Esophagus muscularis mucosa (tissue), 4 donors: Measurements from ENCODE around the gene MCM9. TPM values are rescaled to one million over a fixed set of nuclear protein-coding genes. Genes with fewer than 3 reads are reported as not detected.

ENCODE experiments used
- DNase-seq: peaks from one replicate; pipeline ENCODE4 v3.0.0-alpha.2; 2017; ENCODE audit errors: extremely low spot score
- H3K27ac ChIP-seq, 4 donors: fragments of 200-600 bp; sonication (generic); replicated peaks in 1 of 4; 1 replicate in 3 of 4; 2 replicates in 1 of 4; pipeline ENCODE4 v1.5.1; 2016 to 2019; ENCODE audit warnings: mild to moderate bottlenecking in 1 of 4
- H3K27me3 ChIP-seq, 4 donors: fragments of 200-600 bp; sonication (generic); one replicate each; pipeline versions ENCODE4 v1.5.1 to v1.6.0; 2016 to 2019
- H3K36me3 ChIP-seq, 4 donors: fragments of 200-600 bp; sonication (generic); one replicate each; pipeline ENCODE4 v1.5.1; 2016 to 2019
- H3K4me1 ChIP-seq, 4 donors: fragments of 200-600 bp; sonication (generic); one replicate each; pipeline ENCODE4 v1.5.1; 2016 to 2019
- H3K4me3 ChIP-seq, 4 donors: fragments of 200-600 bp; sonication (generic); 1 replicate in 2 of 4; 2 replicates in 2 of 4; pipeline ENCODE4 v1.5.1; 2016 to 2019; ENCODE audit warnings: mild to moderate bottlenecking in 4 of 4, moderate library complexity in 1 of 4
- H3K9me3 ChIP-seq, 4 donors: fragments of 200-600 bp; sonication (generic); 1 replicate in 3 of 4; 2 replicates in 1 of 4; pipeline ENCODE4 v1.5.1; 2016 to 2019
- CTCF ChIP-seq, 3 experiments: fragments of 200-600 bp in 2 of 3; fragments of 450-650 bp in 1 of 3; sonication (generic) in 2 of 3; IDR thresholded peaks; one replicate each; pipeline ENCODE4 v1.5.1; 2017 to 2019; ENCODE audit warnings: antibody characterized with exemption in 3 of 3, mild to moderate bottlenecking in 2 of 3, moderate library complexity in 1 of 3
- EP300 ChIP-seq: sonication (generic); formaldehyde crosslinking; IDR thresholded peaks from one replicate; pipeline ENCODE4 v1.6.1; 2017; ENCODE audit warnings: antibody characterized with exemption
- POLR2A ChIP-seq: fragments of 450-650 bp; IDR thresholded peaks from one replicate; pipeline ENCODE4 v1.6.1; 2017; ENCODE audit warnings: antibody characterized with exemption, moderate library complexity, mild to moderate bottlenecking, low read depth
- POLR2AphosphoS5 ChIP-seq, 2 donors: sonication (generic); formaldehyde crosslinking; IDR thresholded peaks; one replicate each; pipeline ENCODE4 v1.6.1; 2017; ENCODE audit warnings: antibody characterized with exemption in 2 of 2
- WGBS: methylation state at CpG from one replicate; pipeline ENCODE4 v1.1.5; 2018; 5-methylcytosine and 5-hydroxymethylcytosine counted together
- intact Hi-C: fragments of 100-400 bp; cut with DNase I; formaldehyde crosslinking; loops from one replicate; pipeline ENCODE4 v1.15.1; 2023
- total RNA-seq, 4 donors: library from RNA; depleted of rRNA; stranded (reverse); fragments of >200 nt; gene quantifications; one replicate each; pipeline versions ENCODE4 v1.1.0 to v1.2.1, GENCODE V29; 2016

Gene MCM9
- total RNA-seq, 4 donors from 2014 or later = 10.8 to 18.1 (median 11.3) TPM

DNA sequence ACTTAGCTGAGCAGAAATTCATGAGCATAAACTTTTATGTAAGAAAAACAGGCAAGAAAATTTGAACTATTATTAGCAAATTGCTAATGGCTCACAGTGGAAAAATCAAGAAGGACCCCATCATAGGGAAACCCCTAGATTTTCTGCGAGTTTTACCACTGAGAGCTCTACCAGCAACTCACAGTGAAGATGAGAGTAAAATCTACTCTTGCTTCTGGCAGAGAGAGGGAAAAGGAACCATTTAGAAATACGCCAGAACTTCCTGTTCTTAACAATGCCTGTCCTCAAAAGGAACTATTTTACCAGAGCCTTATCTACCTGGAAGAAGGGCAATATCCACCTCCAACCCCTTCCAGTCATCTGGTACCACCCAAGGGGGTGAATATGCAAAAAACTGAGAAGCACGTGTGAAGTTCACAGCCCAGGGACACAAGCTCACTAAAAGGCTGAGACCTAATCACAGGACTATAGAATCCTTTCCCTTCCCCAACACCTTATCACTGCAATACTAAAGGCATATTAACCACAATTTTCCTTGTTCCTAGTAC, 75.4 kb downstream of the MCM9 start:
- intact Hi-C loops = no loop called here
- Histone ChIP-seq H3K9me3 (no peaks in the 10 kb centered on the region), H3K36me3 (peaks cover 0 to 7% (median 1%) of the 10 kb centered on the region in 4 donors), H3K4me1 (peaks cover 4 to 20% (median 7%) of the 10 kb centered on the region in 4 donors), H3K27ac (no peak overlapping the region), H3K27me3 (no peaks in the 10 kb centered on the region), H3K4me3 (no peak overlapping the region)
- WGBS = 63% methylated on average over 3 of the region's 3 CpGs
- no peak for TF ChIP-seq CTCF (IDR thresholded peaks at IDR 0.05)
- DNase-seq = no peak

DNA sequence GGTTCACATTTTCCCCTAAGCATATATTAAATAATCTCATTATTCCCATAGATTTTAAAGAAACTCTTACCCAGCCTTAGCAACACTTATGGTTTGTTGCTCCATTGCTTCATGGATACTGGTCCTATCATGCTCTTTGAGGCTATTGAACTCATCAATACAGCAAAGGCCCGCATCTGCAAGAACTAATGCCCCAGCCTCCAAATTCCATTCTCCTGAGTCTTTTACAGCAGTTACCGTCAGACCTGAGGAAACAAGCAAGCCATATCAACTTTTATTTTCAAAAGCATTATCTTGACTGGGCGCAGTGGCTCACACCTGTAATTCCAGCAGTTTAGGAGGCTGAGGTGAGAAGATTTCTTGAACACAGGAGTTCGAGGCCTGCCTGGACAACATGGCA, 78.7 kb downstream of the MCM9 start:
- Histone ChIP-seq H3K36me3 (peaks cover 0 to 7% (median 0%) of the 10 kb centered on the region in 4 donors), H3K27ac (no peak overlapping the region), H3K4me3 (no peak overlapping the region), H3K27me3 (no peaks in the 10 kb centered on the region), H3K9me3 (no peaks in the 10 kb centered on the region), H3K4me1 (peaks cover 0 to 2% (median 0%) of the 10 kb centered on the region in 4 donors)
- DNase-seq = no peak
- whole genome bisulfite sequencing = 100% methylated on average over 4 of the region's 4 CpGs
- TF ChIP-seq POLR2AphosphoS5 (IDR thresholded peaks at IDR 0.05) (no peak), POLR2A (no peak), CTCF (IDR thresholded peaks at IDR 0.05) (no peak), EP300 (no peak)
- intact Hi-C loops = no loop called here

- Histone ChIP-seq H3K4me3 (no peak overlapping the region), H3K36me3 (peaks cover 0 to 6% (median 0%) of the 10 kb centered on the region in 4 donors), H3K9me3 (no peaks in the 10 kb centered on the region), H3K27me3 (no peaks in the 10 kb centered on the region), H3K27ac (no peak overlapping the region), H3K4me1 (no peaks in the 10 kb centered on the region)
- DNase-seq = no peak
- intact Hi-C loops = no loop called here
- TF ChIP-seq CTCF (IDR thresholded peaks at IDR 0.05) (no peak), POLR2A (no peak), EP300 (no peak), POLR2AphosphoS5 (IDR thresholded peaks at IDR 0.05) (no peak)
- WGBS = 85% methylated on average over 5 of the region's 5 CpGs
Observed at GRCh38 chr6:118853408-118853807, 81.6 kb downstream of the MCM9 start.

DNA sequence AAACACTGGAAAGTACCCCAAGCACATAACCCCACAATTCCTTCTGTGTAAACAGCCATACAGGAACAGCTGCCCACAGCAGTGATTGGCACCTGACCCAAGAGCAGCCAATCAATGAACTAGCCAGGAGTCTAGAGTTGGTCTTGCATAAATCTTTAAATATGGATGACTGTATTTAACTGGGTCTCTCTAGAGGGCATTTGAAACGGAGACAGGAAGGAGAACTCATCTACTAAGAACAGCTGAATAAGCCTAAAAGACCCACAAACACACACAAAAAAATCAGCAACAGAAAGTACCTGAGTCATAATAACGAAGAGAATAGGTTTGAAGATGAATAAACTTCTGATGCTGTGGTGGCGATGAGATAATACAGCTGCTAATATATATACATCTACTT, 90.0 kb downstream of the MCM9 start:
- Histone ChIP-seq H3K4me3 (no peak overlapping the region), H3K4me1 (no peaks in the 10 kb centered on the region), H3K36me3 (no peaks in the 10 kb centered on the region), H3K27ac (no peak overlapping the region), H3K9me3 (no peaks in the 10 kb centered on the region), H3K27me3 (no peaks in the 10 kb centered on the region)
- WGBS = 89% methylated on average over 3 of the region's 3 CpGs
- no peak for DNase-seq
- intact Hi-C loops = no loop called here
- TF ChIP-seq POLR2AphosphoS5 (IDR thresholded peaks at IDR 0.05) (no peak), CTCF (IDR thresholded peaks at IDR 0.05) (no peak), POLR2A (no peak), EP300 (no peak)
